HepG2 (cell line): ENCODE measurements around the gene CUL7. TPM values are rescaled to one million over a fixed set of nuclear protein-coding genes. Genes with fewer than 3 reads are reported as not detected.

Experiments used
- SP5 ChIP-seq: IDR thresholded peaks from 2 replicates; pipeline ENCODE4 v1.6.1; 2016; ENCODE audit warnings: low read depth, borderline replicate concordance
- ZFP82 ChIP-seq: sonication (generic); formaldehyde crosslinking; IDR thresholded peaks from 2 replicates; pipeline ENCODE4 v1.5.1; 2020; ENCODE audit warnings: mild to moderate bottlenecking, missing genetic modification reagents, borderline replicate concordance
- ZNF326 ChIP-seq: sonication (generic); formaldehyde crosslinking; IDR thresholded peaks from 2 replicates; pipeline ENCODE4 v1.4.0; 2020; ENCODE audit warnings: missing genetic modification reagents, borderline replicate concordance
- ZNF430 ChIP-seq: sonication (generic); formaldehyde crosslinking; IDR thresholded peaks from 2 replicates; pipeline ENCODE4 v1.9.0; 2021; ENCODE audit warnings: mild to moderate bottlenecking, missing genetic modification reagents
- ZNF878 ChIP-seq: sonication (generic); formaldehyde crosslinking; IDR thresholded peaks from 2 replicates; pipeline ENCODE4 v1.8.1; 2023; ENCODE audit warnings: mild to moderate bottlenecking, missing genetic modification reagents, moderate library complexity
- polyA plus RNA-seq, 8 experiments: library from polyadenylated mRNA; depleted of rRNA in 3 of 8; stranded (reverse) in 7 of 8; unstranded in 1 of 8; fragments of >200 nt; fragmentation: Illumina TruSeq in 4 of 8; extraction: Trizol in 4 of 8; gene quantifications; 2 replicates each; pipeline versions ENCODE4 v1.2.1 to v1.2.3, GENCODE V29; 2011 to 2016; ENCODE audit warnings: low read depth in 4 of 8, missing spikeins in 1 of 8, mixed read lengths in 1 of 8; ENCODE audit not compliant: insufficient read depth in 1 of 8
- total RNA-seq, 5 experiments: library from RNA; depleted of rRNA; stranded (reverse); fragments of >200 nt; fragmentation: Illumina TruSeq; extraction: Trizol; gene quantifications; 2 replicates each; pipeline ENCODE4 v1.2.3, GENCODE V29; 2016; ENCODE audit warnings: low read depth in 1 of 5
- TF ChIP-seq, protein P1 (sequence below): IDR thresholded peaks from 2 replicates; pipeline ENCODE4 v1.6.1; 2016; ENCODE audit warnings: mild to moderate bottlenecking, missing biosample characterization, missing genetic modification reagents
- TF ChIP-seq, protein P2 (sequence below), 2 experiments: sonication (generic) in 1 of 2; formaldehyde crosslinking in 1 of 2; IDR thresholded peaks; 2 replicates each; pipeline versions ENCODE4 v1.4.0 to v1.6.1; 2016 to 2020; ENCODE audit warnings: borderline replicate concordance in 1 of 2, low read depth in 1 of 2, mild to moderate bottlenecking in 1 of 2, missing genetic modification reagents in 1 of 2
- TF ChIP-seq, protein P3 (sequence below): sonication (generic); formaldehyde crosslinking; IDR thresholded peaks from 2 replicates; pipeline ENCODE4 v1.4.0; 2020; ENCODE audit warnings: missing genetic modification reagents, mild to moderate bottlenecking, borderline replicate concordance
- TF ChIP-seq, protein P4 (sequence below): fragments of 450-650 bp; IDR thresholded peaks from 2 replicates; pipeline ENCODE4 v1.6.1; 2016
- TF ChIP-seq, protein P5 (sequence below): sonication (generic); formaldehyde crosslinking; IDR thresholded peaks from 2 replicates; pipeline ENCODE4 v1.4.0; 2020; ENCODE audit warnings: missing genetic modification reagents, low read depth, mild to moderate bottlenecking, borderline replicate concordance
- TF ChIP-seq, protein P6 (sequence below): sonication (generic); formaldehyde crosslinking; IDR thresholded peaks from 2 replicates; pipeline ENCODE4 v1.4.0; 2020; ENCODE audit warnings: missing genetic modification reagents, borderline replicate concordance

CUL7 gene
- total and polyA plus RNA-seq, 2 of the 13 experiments (the other 11 are each of a cell fraction or from before 2014, with no cell fraction given), result 32.0 to 60.7 TPM

DNA sequence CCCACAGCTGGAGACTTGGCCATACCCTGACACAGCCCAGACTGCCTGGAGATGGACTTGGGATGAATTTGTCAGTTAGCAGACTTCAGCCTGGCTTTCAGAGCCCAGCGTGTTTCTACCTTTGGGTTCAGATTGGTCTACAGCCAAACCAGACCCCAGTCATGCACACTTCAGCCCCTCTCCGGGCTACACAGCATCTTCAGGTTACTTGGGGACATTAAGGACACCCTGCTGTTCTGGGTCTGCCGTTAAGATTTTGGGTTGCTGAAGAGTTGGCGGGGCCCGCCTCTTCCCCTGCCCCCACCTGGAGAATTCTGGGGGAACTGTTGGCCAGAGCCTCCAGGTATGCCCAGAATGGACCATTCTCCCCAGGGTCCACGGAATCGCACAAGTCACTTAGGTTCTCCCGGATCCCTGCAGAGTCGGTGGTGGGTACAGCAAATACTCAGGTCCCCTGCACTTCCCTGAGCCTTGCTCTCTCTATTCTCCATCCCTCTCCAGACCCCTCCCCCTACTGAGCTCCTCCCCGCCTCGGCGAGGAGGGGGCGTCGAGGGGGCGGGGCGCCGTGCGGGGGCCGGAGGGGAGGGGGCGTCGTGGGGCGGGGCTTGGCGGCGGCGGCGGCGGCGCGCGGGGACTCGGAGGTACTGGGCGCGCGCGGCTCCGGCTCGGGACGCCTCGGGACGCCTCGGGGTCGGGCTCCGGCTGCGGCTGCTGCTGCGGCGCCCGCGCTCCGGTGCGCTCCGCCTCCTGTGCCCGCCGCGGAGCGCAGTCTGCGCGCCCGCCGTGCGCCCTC, 22.2 kb upstream of the CUL7 start, which contains the start of gene PTK7 (continued):
- no peak for TF ChIP-seq ZNF430
- no peak for TF ChIP-seq ZNF878 (CRISPR knock-in tag)
- TF ChIP-seq ZFP82 (CRISPR knock-in tag), result 0 out of 2 replicates have a peak, but pooled peaks have one; percentile 35
- TF ChIP-seq, protein P1, sequence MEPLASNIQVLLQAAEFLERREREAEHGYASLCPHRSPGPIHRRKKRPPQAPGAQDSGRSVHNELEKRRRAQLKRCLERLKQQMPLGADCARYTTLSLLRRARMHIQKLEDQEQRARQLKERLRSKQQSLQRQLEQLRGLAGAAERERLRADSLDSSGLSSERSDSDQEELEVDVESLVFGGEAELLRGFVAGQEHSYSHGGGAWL, result no peak
- TF ChIP-seq, protein P2, sequence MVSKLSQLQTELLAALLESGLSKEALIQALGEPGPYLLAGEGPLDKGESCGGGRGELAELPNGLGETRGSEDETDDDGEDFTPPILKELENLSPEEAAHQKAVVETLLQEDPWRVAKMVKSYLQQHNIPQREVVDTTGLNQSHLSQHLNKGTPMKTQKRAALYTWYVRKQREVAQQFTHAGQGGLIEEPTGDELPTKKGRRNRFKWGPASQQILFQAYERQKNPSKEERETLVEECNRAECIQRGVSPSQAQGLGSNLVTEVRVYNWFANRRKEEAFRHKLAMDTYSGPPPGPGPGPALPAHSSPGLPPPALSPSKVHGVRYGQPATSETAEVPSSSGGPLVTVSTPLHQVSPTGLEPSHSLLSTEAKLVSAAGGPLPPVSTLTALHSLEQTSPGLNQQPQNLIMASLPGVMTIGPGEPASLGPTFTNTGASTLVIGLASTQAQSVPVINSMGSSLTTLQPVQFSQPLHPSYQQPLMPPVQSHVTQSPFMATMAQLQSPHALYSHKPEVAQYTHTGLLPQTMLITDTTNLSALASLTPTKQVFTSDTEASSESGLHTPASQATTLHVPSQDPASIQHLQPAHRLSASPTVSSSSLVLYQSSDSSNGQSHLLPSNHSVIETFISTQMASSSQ (IDR thresholded peaks at IDR 0.05; ENCODE audit: low read depth), result no peak
- TF ChIP-seq, protein P2 (CRISPR knock-in tag; IDR thresholded peaks at IDR 0.05; ENCODE audit: borderline replicate concordance), result 0 out of 2 replicates have a peak, but pooled peaks have one; percentile 7
- TF ChIP-seq, protein P3, sequence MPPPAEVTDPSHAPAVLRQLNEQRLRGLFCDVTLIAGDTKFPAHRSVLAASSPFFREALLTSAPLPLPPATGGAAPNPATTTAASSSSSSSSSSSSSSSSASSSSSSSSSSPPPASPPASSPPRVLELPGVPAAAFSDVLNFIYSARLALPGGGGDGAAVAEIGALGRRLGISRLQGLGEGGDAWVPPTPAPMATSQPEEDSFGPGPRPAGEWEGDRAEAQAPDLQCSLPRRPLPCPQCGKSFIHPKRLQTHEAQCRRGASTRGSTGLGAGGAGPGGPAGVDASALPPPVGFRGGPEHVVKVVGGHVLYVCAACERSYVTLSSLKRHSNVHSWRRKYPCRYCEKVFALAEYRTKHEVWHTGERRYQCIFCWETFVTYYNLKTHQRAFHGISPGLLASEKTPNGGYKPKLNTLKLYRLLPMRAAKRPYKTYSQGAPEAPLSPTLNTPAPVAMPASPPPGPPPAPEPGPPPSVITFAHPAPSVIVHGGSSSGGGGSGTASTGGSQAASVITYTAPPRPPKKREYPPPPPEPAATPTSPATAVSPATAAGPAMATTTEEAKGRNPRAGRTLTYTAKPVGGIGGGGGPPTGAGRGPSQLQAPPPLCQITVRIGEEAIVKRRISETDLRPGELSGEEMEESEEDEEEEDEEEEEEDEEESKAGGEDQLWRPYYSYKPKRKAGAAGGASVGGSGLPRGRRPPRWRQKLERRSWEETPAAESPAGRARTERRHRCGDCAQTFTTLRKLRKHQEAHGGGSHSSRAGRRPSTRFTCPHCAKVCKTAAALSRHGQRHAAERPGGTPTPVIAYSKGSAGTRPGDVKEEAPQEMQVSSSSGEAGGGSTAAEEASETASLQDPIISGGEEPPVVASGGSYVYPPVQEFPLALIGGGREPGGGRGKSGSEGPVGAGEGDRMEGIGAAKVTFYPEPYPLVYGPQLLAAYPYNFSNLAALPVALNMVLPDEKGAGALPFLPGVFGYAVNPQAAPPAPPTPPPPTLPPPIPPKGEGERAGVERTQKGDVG (CRISPR knock-in tag), result no peak
- TF ChIP-seq ZNF326 (CRISPR knock-in tag), result no peak
- TF ChIP-seq, protein P4, sequence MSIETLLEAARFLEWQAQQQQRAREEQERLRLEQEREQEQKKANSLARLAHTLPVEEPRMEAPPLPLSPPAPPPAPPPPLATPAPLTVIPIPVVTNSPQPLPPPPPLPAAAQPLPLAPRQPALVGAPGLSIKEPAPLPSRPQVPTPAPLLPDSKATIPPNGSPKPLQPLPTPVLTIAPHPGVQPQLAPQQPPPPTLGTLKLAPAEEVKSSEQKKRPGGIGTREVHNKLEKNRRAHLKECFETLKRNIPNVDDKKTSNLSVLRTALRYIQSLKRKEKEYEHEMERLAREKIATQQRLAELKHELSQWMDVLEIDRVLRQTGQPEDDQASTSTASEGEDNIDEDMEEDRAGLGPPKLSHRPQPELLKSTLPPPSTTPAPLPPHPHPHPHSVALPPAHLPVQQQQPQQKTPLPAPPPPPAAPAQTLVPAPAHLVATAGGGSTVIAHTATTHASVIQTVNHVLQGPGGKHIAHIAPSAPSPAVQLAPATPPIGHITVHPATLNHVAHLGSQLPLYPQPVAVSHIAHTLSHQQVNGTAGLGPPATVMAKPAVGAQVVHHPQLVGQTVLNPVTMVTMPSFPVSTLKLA, result no peak
- TF ChIP-seq, protein P5, sequence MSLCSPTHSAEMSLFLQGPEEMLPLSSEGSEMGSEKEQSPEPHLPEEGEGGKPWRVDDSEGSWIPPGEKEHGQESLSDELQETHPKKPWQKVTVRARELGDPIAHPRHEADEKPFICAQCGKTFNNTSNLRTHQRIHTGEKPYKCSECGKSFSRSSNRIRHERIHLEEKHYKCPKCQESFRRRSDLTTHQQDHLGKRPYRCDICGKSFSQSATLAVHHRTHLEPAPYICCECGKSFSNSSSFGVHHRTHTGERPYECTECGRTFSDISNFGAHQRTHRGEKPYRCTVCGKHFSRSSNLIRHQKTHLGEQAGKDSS (CRISPR knock-in tag), result no peak
- TF ChIP-seq SP5 (CRISPR knock-in tag), result peak; percentile 51
- TF ChIP-seq, protein P6, sequence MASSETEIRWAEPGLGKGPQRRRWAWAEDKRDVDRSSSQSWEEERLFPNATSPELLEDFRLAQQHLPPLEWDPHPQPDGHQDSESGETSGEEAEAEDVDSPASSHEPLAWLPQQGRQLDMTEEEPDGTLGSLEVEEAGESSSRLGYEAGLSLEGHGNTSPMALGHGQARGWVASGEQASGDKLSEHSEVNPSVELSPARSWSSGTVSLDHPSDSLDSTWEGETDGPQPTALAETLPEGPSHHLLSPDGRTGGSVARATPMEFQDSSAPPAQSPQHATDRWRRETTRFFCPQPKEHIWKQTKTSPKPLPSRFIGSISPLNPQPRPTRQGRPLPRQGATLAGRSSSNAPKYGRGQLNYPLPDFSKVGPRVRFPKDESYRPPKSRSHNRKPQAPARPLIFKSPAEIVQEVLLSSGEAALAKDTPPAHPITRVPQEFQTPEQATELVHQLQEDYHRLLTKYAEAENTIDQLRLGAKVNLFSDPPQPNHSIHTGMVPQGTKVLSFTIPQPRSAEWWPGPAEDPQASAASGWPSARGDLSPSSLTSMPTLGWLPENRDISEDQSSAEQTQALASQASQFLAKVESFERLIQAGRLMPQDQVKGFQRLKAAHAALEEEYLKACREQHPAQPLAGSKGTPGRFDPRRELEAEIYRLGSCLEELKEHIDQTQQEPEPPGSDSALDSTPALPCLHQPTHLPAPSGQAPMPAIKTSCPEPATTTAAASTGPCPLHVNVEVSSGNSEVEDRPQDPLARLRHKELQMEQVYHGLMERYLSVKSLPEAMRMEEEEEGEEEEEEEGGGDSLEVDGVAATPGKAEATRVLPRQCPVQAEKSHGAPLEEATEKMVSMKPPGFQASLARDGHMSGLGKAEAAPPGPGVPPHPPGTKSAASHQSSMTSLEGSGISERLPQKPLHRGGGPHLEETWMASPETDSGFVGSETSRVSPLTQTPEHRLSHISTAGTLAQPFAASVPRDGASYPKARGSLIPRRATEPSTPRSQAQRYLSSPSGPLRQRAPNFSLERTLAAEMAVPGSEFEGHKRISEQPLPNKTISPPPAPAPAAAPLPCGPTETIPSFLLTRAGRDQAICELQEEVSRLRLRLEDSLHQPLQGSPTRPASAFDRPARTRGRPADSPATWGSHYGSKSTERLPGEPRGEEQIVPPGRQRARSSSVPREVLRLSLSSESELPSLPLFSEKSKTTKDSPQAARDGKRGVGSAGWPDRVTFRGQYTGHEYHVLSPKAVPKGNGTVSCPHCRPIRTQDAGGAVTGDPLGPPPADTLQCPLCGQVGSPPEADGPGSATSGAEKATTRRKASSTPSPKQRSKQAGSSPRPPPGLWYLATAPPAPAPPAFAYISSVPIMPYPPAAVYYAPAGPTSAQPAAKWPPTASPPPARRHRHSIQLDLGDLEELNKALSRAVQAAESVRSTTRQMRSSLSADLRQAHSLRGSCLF (CRISPR knock-in tag), result no peak
